ENCODE measurements around the gene DLL4.

DNA sequence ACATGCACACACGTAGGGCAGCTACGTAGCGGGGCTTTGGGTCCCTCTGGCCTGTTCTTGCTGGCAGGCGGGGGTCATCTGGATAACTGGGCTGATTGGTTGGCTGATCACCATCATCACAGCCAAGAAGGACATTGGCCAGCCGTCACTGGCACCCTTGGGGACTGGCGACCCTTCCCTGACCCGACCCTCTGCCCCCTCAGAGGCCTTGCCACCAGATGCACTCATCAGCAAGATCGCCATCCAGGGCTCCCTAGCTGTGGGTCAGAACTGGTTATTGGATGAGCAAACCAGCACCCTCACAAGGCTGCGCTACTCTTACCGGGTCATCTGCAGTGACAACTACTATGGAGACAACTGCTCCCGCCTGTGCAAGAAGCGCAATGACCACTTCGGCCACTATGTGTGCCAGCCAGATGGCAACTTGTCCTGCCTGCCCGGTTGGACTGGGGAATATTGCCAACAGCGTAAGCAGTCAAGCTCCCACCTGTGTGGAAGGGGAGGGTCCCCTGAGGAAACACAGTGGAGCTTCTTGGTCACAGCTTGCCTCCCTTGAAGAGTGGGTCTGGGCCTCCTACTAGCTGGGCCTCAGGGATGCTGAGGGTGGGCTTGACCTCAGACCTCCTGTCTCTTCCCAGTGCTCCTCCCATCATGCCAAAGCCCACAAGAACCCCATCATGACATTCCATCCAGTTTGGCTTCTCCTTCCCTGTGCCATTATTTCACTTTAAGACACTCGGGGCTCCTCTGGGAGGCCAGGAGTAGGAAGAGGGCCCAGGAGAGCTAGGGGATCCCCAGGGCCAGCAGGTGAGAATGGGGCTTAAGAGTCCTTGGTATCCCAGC lies 2.4 kb downstream of the DLL4 start:
- TF ChIP-seq, protein P1, sequence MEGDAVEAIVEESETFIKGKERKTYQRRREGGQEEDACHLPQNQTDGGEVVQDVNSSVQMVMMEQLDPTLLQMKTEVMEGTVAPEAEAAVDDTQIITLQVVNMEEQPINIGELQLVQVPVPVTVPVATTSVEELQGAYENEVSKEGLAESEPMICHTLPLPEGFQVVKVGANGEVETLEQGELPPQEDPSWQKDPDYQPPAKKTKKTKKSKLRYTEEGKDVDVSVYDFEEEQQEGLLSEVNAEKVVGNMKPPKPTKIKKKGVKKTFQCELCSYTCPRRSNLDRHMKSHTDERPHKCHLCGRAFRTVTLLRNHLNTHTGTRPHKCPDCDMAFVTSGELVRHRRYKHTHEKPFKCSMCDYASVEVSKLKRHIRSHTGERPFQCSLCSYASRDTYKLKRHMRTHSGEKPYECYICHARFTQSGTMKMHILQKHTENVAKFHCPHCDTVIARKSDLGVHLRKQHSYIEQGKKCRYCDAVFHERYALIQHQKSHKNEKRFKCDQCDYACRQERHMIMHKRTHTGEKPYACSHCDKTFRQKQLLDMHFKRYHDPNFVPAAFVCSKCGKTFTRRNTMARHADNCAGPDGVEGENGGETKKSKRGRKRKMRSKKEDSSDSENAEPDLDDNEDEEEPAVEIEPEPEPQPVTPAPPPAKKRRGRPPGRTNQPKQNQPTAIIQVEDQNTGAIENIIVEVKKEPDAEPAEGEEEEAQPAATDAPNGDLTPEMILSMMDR (IDR thresholded peaks at IDR 0.05): no peak
- no peak for TF ChIP-seq POLR2A (IDR thresholded peaks at IDR 0.05)

Measured in uterus (tissue), 2 donors.